ENCODE measurements around the gene SYT14. TPM values are rescaled to one million over a fixed set of nuclear protein-coding genes. Genes with fewer than 3 reads are reported as not detected.
"Not testable (repeated sequence)": the region's sequence is repeated elsewhere in the genome, so short reads cannot be mapped to it uniquely, and the experiment has no call there.

SYT14 gene
- 0.13 TPM in 2 replicates for total RNA-seq

GRCh38 chr1:209937996-209938959, at the start of gene SYT14:
SYT14 (plus strand) TSS chr1:209938217; CDS start chr1:209938265, 48 bp downstream.
- peak in 1 of 2 donors; percentile 51 for DNase-seq (ENCODE audit: low read depth in 2 of 2)

GRCh38 chr1:209888291-209889076, 49.5 kb upstream of the SYT14 start:
- peak in 1 of 2 donors; percentile 0 for DNase-seq (ENCODE audit: low read depth in 2 of 2)

- no peak for DNase-seq (ENCODE audit: low read depth in 2 of 2)
Observed at GRCh38 chr1:209889077-209889418, 49.0 kb upstream of the SYT14 start.

GRCh38 chr1:209890641-209891330, 47.2 kb upstream of the SYT14 start:
- DNase-seq (ENCODE audit: low read depth in 2 of 2), result peak in 1 of 2 donors; percentile 39

- DNase-seq (ENCODE audit: low read depth in 2 of 2), result peak in 1 of 2 donors; percentile 0
Observed at GRCh38 chr1:209893751-209894150, 44.3 kb upstream of the SYT14 start.

- peak in 1 of 2 donors; percentile 90 for DNase-seq (ENCODE audit: low read depth in 2 of 2)
Observed at GRCh38 chr1:209895709-209896108, 42.3 kb upstream of the SYT14 start.

GRCh38 chr1:209896346-209896745, 41.7 kb upstream of the SYT14 start:
- DNase-seq (ENCODE audit: low read depth in 2 of 2), result peak in 1 of 2 donors; percentile 60

- not testable (repeated sequence) for DNase-seq (ENCODE audit: low read depth in 2 of 2)
Observed at GRCh38 chr1:209898271-209898670, 39.7 kb upstream of the SYT14 start.

- not testable (repeated sequence) for DNase-seq (ENCODE audit: low read depth in 2 of 2)
Observed at GRCh38 chr1:209898851-209899250, 39.2 kb upstream of the SYT14 start.

GRCh38 chr1:209899948-209900347, 38.1 kb upstream of the SYT14 start:
- DNase-seq (ENCODE audit: low read depth in 2 of 2), result no peak

- peak in 1 of 2 donors; percentile 29 for DNase-seq (ENCODE audit: low read depth in 2 of 2)
Observed at GRCh38 chr1:209900734-209901133, 37.3 kb upstream of the SYT14 start.

- no peak for DNase-seq (ENCODE audit: low read depth in 2 of 2)
Observed at GRCh38 chr1:209901211-209901610, 36.8 kb upstream of the SYT14 start.

- not testable (repeated sequence) for DNase-seq (ENCODE audit: low read depth in 2 of 2)
Observed at GRCh38 chr1:209904774-209905173, 33.2 kb upstream of the SYT14 start.

GRCh38 chr1:209911746-209912145, 26.3 kb upstream of the SYT14 start:
- DNase-seq (ENCODE audit: low read depth in 2 of 2), result no peak

- DNase-seq (ENCODE audit: low read depth in 2 of 2), result no peak
Observed at GRCh38 chr1:209912306-209912705, 25.7 kb upstream of the SYT14 start.

GRCh38 chr1:209919637-209920036, 18.4 kb upstream of the SYT14 start:
- DNase-seq (ENCODE audit: low read depth in 2 of 2), result not testable (repeated sequence)

- no peak for DNase-seq (ENCODE audit: low read depth in 2 of 2)
Observed at GRCh38 chr1:209920844-209921243, 17.2 kb upstream of the SYT14 start.

GRCh38 chr1:209924390-209924789, 13.6 kb upstream of the SYT14 start:
- no peak for DNase-seq (ENCODE audit: low read depth in 2 of 2)

GRCh38 chr1:209926045-209926444, 12.0 kb upstream of the SYT14 start:
- peak; percentile 25 to 87 for DNase-seq (ENCODE audit: low read depth in 2 of 2)

GRCh38 chr1:209927466-209927865, 10.6 kb upstream of the SYT14 start:
- DNase-seq (ENCODE audit: low read depth in 2 of 2), result no peak

GRCh38 chr1:209929751-209930150, 8.3 kb upstream of the SYT14 start:
- DNase-seq (ENCODE audit: low read depth in 2 of 2), result no peak

- DNase-seq (ENCODE audit: low read depth in 2 of 2), result no peak
Observed at GRCh38 chr1:209931141-209931540, 6.9 kb upstream of the SYT14 start.
